GM10248 (cell line): ENCODE measurements around the gene SLC6A16.

Source experiments
- CTCF ChIA-PET: fragments of 300-600 bp; sonication (Branson Sonifier 250); formaldehyde crosslinking; extraction: SDS; loops from one replicate; lab custom pipeline; 2021; ENCODE audit warnings: antibody characterized with exemption; lab: Yijun Ruan, JAX
- POLR2A ChIA-PET: fragments of 350-650 bp; sonication (Branson Sonifier 250); formaldehyde crosslinking; extraction: SDS; loops from one replicate; lab custom pipeline; 2020; ENCODE audit warnings: antibody characterized with exemption; lab: Yijun Ruan, JAX
- DNase-seq: peaks from one replicate; pipeline ENCODE4 v3.0.0; 2012; ENCODE audit errors: extremely low spot score
- CTCF ChIP-seq: IDR thresholded peaks from 2 replicates; pipeline ENCODE4 v1.5.1; 2012; ENCODE audit warnings: mild to moderate bottlenecking, low read depth; ENCODE audit errors: extremely low read depth, missing control alignments, control extremely low read depth

SLC6A16 gene

GRCh38 chr19:49340069-49340864 lies 15.3 kb upstream of the SLC6A16 start:
- DNase-seq = peak; percentile 94
- ChIA-PET POLR2A (interaction anchor here (1.1 to 1.2 kb wide), 2 partner anchors 10 to 35 kb away, joined by 3 to 4 read pairs; no protein-coding TSS in a partner anchor), CTCF (interaction anchor here (0.8 to 2.9 kb wide), 8 partner anchors 8 to 51 kb away, joined by 3 to 13 read pairs (median 3); no protein-coding TSS in a partner anchor)
- no peak for TF ChIP-seq CTCF

GRCh38 chr19:49339301-49340068 lies 14.5 kb upstream of the SLC6A16 start:
- peak; percentile 10 for DNase-seq
- POLR2A ChIA-PET = no interaction called here
- TF ChIP-seq CTCF = no peak
- CTCF ChIA-PET = interaction anchor here (0.8 to 2.3 kb wide), 6 partner anchors 8 to 52 kb away, joined by 3 to 13 read pairs (median 3); no protein-coding TSS in a partner anchor

DNA sequence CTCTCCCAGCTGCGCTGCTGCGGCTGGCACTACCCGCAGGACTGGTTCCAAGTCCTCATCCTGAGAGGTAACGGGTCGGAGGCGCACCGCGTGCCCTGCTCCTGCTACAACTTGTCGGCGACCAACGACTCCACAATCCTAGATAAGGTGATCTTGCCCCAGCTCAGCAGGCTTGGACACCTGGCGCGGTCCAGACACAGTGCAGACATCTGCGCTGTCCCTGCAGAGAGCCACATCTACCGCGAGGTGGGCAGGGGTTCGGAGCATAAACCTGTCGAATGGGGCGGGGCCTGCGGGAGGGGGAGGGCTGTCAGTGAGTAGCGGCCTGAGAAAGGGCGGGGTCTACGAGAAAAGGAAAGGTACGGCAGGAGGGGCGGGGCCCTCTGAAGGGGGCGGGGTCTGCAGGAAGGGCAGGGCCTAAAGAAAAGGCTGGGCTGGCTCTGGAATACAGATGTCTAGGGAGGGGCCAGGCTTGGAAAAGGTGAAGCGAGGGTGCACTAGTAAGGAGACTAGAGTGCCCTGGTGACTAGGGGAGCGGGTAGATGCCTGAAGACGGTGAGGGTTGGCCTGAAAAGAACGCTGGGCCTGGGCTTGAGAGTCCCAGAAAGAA lies 13.8 kb upstream of the SLC6A16 start:
- peak; percentile 27 for DNase-seq
- ChIA-PET POLR2A (no interaction called here), CTCF (interaction anchor here (1.5 to 2.3 kb wide), 2 partner anchors 10 kb away, joined by 3 to 13 read pairs; no protein-coding TSS in a partner anchor)
- TF ChIP-seq CTCF = no peak

GRCh38 chr19:49338023-49338677 lies 13.2 kb upstream of the SLC6A16 start:
- ChIA-PET CTCF (interaction anchor here (1.0 to 1.4 kb wide), 3 partner anchors 9 to 133 kb away, joined by 3 to 4 read pairs (median 3); no protein-coding TSS in a partner anchor), POLR2A (no interaction called here)
- peak; percentile 3 for DNase-seq
- TF ChIP-seq CTCF = no peak

DNA sequence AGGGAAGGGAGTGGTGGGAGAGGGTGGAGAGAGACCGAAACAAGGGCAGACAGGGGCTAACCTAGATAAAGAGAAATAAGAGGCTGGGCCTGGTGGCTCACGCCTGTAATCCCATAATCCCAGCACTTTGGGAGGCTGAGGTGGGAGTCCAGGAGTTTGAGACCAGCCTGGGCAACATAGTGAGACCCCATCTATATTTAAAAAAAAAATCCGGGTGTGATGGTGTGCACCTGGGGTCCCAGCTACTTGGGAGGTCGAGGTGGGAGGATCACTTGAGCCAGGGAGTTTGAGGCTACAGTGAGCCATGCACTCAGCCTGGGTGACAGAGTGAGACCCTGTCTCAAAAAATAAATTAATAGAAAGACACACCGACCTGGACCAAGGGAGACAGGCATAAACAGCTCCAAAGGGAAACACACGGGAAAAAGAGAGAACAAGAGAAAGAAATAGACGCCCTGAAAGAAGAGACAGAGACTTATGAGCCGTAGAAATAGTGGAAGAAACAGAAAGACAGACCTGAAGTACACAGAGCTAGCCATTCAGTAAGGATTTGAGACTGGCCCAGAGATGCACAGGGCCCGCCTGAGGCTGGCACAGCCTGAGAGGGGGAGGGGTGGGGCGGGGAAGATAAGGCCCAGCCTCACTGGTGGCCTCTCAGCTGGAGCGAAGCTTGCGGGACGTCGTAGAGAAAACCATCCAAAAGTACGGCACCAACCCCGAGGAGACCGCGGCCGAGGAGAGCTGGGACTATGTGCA lies 12.5 kb upstream of the SLC6A16 start:
- ChIA-PET POLR2A (interaction anchor here (0.6 kb wide), 1 partner anchor 26 kb away, joined by 5 read pairs; the partner anchor contains the start of gene DKKL1), CTCF (interaction anchor here (1.0 to 1.4 kb wide), 3 partner anchors 8 to 133 kb away, joined by 3 to 4 read pairs (median 3); no protein-coding TSS in a partner anchor)
- DNase-seq = no peak
- no peak for TF ChIP-seq CTCF
